ENCODE measurements around the gene DDX31.
A peak's percentile ranks its signal among the peaks of the same experiment; 100 is the strongest.
"Not testable (repeated sequence)": the region's sequence is repeated elsewhere in the genome, so short reads cannot be mapped to it uniquely, and the experiment has no call there.

DDX31 gene

DNA sequence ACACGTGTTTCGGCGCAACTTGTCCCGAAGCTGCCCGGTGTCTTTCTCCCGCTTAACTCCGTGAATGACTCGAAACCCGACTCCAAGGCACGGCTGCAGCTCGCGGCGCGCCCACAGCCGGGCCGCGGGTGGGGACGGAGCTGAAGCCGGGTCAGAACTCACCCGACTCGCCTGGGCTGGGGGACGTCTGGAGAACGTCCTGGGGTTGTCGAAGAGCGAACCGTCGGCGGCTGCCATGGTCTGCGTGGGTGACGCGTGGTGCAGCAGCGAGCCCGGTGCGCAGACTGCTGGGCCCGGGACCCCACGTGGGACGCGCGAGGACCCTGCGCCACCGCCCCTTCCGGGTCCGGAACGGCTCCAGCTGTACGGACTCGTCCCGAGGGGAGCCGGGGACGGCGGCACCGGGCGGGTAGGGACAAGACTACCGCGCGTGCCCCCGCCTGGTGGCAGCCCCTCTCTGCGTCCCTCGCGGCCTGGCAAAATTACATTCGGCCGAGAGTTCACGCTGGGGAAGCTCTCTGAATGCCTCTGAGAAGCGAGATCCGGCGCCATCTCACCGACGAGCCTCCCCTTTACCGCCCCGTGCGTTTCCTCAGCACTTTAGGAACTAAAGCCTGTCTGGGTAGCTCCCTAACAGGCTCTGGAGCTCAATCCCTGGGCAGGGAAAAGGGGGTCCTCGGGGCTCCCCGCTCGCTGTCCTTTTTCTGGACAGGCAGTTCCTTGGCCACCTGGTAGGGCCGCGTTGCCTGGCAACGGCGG is at the start of gene DDX31:
DDX31 (minus strand) TSS at position 286 of the 759 bp plus-strand sequence; CDS start at position 237, 49 bp downstream.
- peak within 1 kb of the TSS; percentile 95 for H3K4me3 ChIP-seq (ENCODE audit: low read depth, low read length)
- peak; percentile 43 for DNase-seq (ENCODE audit: low read depth)
- TF ChIP-seq, protein P1, sequence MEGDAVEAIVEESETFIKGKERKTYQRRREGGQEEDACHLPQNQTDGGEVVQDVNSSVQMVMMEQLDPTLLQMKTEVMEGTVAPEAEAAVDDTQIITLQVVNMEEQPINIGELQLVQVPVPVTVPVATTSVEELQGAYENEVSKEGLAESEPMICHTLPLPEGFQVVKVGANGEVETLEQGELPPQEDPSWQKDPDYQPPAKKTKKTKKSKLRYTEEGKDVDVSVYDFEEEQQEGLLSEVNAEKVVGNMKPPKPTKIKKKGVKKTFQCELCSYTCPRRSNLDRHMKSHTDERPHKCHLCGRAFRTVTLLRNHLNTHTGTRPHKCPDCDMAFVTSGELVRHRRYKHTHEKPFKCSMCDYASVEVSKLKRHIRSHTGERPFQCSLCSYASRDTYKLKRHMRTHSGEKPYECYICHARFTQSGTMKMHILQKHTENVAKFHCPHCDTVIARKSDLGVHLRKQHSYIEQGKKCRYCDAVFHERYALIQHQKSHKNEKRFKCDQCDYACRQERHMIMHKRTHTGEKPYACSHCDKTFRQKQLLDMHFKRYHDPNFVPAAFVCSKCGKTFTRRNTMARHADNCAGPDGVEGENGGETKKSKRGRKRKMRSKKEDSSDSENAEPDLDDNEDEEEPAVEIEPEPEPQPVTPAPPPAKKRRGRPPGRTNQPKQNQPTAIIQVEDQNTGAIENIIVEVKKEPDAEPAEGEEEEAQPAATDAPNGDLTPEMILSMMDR (IDR thresholded peaks at IDR 0.05; ENCODE audit: control insufficient read depth, extremely low read depth, insufficient read depth) = no peak

GRCh38 chr9:132718381-132718928 is 48.7 kb upstream of the DDX31 start:
- not testable (repeated sequence) for DNase-seq (ENCODE audit: low read depth); H3K4me3 ChIP-seq (ENCODE audit: low read depth, low read length)

DNA sequence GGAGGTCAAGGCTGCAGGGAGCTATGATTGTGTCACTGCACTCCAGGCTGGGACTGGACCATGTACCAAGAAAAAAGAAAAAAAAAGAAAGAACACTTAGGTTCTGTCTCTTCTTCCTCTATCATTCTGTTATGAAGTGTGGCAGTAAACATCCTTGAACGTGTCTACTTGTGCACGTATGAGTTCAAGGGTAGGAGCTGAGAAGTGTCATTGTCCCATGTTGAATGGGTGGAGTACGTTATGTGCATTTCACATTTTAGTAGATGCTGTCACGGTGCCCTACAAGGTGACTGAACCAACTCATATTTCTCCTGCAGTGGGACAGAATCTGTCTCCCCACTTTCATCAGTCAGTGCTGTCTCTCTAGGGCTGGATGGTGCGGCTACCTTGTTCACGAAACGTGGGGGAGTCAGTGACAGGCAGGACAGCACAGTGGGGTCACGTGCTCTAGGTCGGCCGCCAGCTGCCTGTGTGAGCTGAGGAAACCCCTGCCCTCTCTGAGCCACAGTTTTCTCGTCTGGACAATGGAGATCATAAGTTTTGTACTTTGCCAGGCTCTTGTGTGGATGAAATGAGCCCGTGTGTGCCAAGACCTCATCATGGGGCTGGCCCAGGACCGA is 47.7 kb upstream of the DDX31 start:
- no peak overlapping the region for H3K4me3 ChIP-seq (ENCODE audit: low read depth, low read length)
- DNase-seq (ENCODE audit: low read depth) = no peak
- TF ChIP-seq, protein P1 (IDR thresholded peaks at IDR 0.05; ENCODE audit: control insufficient read depth, extremely low read depth, insufficient read depth) = no peak

DNA sequence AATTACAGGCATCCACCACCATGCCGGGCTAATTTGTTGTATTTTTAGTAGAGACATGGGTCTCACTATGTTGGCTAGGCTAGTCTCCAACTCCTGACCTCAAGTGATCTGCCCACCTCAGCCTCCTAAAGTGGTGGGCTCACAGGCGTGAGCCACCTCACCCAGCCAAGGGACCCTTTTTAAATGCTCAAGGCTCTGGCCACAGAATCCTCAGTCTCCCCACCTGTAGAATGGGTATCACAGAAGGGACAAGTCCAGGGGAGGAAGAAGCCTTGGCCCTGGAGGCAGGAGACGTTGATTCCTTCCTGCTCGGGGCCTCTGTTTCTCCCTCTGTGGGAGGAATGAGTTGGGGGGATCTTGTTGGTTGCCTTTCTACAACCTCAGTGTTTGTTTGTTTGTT is 46.2 kb upstream of the DDX31 start:
- DNase-seq (ENCODE audit: low read depth) = no peak
- H3K4me3 ChIP-seq (ENCODE audit: low read depth, low read length) = no peak overlapping the region
- TF ChIP-seq, protein P1 (IDR thresholded peaks at IDR 0.05; ENCODE audit: control insufficient read depth, extremely low read depth, insufficient read depth) = no peak

DNA sequence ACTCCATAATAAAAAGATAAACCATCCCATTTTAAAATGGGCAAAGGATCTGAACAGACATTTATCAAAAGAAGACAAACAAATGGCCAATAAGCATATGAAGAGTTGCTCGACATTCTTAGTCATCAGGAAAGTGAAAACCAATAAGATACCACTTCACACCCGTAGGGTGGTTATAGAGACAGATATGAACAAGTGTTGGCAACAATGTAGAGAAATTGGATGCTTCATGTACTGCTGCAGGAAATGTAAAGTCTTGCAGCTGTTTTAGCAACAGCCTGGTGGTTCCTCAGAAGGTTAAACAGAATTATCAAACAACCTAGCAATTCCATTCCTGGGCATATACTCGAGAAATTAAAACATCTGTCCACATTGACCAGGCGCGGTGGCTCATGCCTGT is 43.0 kb upstream of the DDX31 start:
- H3K4me3 ChIP-seq (ENCODE audit: low read depth, low read length) = no peak overlapping the region
- TF ChIP-seq, protein P1 (IDR thresholded peaks at IDR 0.05; ENCODE audit: control insufficient read depth, extremely low read depth, insufficient read depth) = no peak
- DNase-seq (ENCODE audit: low read depth) = no peak

DNA sequence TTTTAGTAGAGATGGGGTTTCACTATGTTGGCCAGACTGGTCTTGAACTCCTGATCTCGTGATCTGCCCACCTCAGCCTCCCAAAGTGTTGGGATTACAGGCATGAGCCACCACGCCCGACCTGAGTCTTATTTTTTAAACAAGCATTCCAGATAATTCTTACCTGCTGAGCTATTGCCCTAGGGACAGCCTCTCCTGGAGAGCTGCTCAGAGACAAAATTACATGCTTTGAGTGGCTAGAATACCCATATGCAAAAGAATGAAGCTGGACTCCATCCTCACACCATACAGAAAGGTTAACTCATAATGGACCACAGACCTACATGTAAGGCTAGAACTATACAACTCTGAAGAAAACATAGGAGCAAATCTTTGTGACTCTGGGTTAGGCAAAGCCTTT is 42.1 kb upstream of the DDX31 start:
- DNase-seq (ENCODE audit: low read depth) = no peak
- H3K4me3 ChIP-seq (ENCODE audit: low read depth, low read length) = no peak overlapping the region
- TF ChIP-seq, protein P1 (IDR thresholded peaks at IDR 0.05; ENCODE audit: control insufficient read depth, extremely low read depth, insufficient read depth) = no peak

- not testable (repeated sequence) for DNase-seq (ENCODE audit: low read depth); H3K4me3 ChIP-seq (ENCODE audit: low read depth, low read length)
Observed at GRCh38 chr9:132711152-132711551, 41.4 kb upstream of the DDX31 start.

DNA sequence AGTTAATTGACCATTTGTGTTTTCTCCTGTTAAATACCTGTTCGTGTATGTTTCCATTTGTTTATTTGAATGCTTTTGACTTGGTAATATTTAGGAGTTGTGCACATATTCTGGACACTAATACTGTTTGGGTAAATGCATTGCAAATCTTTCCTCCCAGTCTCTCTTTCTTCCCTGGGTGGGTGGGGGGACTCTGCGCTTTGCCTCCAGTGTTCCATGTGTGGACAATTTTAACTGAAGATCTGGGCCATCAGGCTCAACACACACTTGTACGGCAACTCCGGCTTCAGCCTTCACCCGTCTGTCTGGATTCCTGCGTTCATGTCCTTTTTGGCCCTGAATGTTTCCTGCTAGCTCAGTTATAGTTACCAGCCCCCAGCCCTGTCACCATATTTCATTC is 40.5 kb upstream of the DDX31 start:
- TF ChIP-seq, protein P1 (IDR thresholded peaks at IDR 0.05; ENCODE audit: control insufficient read depth, extremely low read depth, insufficient read depth) = no peak
- DNase-seq (ENCODE audit: low read depth) = no peak
- H3K4me3 ChIP-seq (ENCODE audit: low read depth, low read length) = no peak overlapping the region

All from LNCaP clone FGC (cell line).